ENCODE results near the gene AASDHPPT.

GRCh38 chr11:106049727-106050476, 27.6 kb upstream of the AASDHPPT start:
- TF ChIP-seq, protein P1, sequence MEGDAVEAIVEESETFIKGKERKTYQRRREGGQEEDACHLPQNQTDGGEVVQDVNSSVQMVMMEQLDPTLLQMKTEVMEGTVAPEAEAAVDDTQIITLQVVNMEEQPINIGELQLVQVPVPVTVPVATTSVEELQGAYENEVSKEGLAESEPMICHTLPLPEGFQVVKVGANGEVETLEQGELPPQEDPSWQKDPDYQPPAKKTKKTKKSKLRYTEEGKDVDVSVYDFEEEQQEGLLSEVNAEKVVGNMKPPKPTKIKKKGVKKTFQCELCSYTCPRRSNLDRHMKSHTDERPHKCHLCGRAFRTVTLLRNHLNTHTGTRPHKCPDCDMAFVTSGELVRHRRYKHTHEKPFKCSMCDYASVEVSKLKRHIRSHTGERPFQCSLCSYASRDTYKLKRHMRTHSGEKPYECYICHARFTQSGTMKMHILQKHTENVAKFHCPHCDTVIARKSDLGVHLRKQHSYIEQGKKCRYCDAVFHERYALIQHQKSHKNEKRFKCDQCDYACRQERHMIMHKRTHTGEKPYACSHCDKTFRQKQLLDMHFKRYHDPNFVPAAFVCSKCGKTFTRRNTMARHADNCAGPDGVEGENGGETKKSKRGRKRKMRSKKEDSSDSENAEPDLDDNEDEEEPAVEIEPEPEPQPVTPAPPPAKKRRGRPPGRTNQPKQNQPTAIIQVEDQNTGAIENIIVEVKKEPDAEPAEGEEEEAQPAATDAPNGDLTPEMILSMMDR (IDR thresholded peaks at IDR 0.05; ENCODE audit: poor library complexity, severe bottlenecking) = no peak
- TF ChIP-seq EP300 (conservative IDR thresholded peaks at IDR 0.05; ENCODE audit: poor library complexity, severe bottlenecking) (no peak), POLR2AphosphoS5 (IDR thresholded peaks at IDR 0.05) (no peak), SMC3 (conservative IDR thresholded peaks at IDR 0.05; ENCODE audit: poor library complexity) (no peak), TAF1 (IDR thresholded peaks at IDR 0.05; ENCODE audit: low read depth) (no peak), RAD21 (conservative IDR thresholded peaks at IDR 0.05) (no peak), EZH2 (IDR thresholded peaks at IDR 0.05; ENCODE audit: borderline replicate concordance, insufficient read depth, low read length, poor library complexity, severe bottlenecking) (no peak), REST (IDR thresholded peaks at IDR 0.05; ENCODE audit: borderline replicate concordance) (no peak)

Measured in neural cell (in vitro differentiated cells).